Spleen (tissue), 7 donors: Measurements from ENCODE around the gene PDF.
A peak's percentile ranks its signal among the peaks of the same experiment; 100 is the strongest.

Source experiments
- POLR2A ChIP-seq, 3 donors: fragments of 450-650 bp; IDR thresholded peaks; one replicate each; pipeline ENCODE4 v1.5.1; 2017; ENCODE audit warnings: antibody characterized with exemption in 3 of 3, mild to moderate bottlenecking in 1 of 3
- POLR2AphosphoS5 ChIP-seq, 3 donors: sonication (generic); formaldehyde crosslinking; IDR thresholded peaks; one replicate each; pipeline ENCODE4 v1.5.1; 2017; ENCODE audit warnings: antibody characterized with exemption in 3 of 3
- TF ChIP-seq, protein P1 (sequence below), 11 experiments: fragments of 200-600 bp in 7 of 11; fragments of 450-650 bp in 4 of 11; sonication (generic) in 4 of 11; IDR thresholded peaks in 8 of 11; conservative IDR thresholded peaks in 3 of 11; 1 replicate in 7 of 11; 2 replicates in 4 of 11; pipeline versions ENCODE4 v1.4.0 to v1.8.0; 2016 to 2021; ENCODE audit warnings: antibody characterized with exemption in 11 of 11, inconsistent platforms in 4 of 11, mild to moderate bottlenecking in 1 of 11
- donor health status: DM: no; HTN: no; CAD: no; lungs with moderate emphysema.
- donor health status: DM: no; HTN: no; CAD: no.
- donor health status: DM: no; HTN: no; CAD: no.

DNA sequence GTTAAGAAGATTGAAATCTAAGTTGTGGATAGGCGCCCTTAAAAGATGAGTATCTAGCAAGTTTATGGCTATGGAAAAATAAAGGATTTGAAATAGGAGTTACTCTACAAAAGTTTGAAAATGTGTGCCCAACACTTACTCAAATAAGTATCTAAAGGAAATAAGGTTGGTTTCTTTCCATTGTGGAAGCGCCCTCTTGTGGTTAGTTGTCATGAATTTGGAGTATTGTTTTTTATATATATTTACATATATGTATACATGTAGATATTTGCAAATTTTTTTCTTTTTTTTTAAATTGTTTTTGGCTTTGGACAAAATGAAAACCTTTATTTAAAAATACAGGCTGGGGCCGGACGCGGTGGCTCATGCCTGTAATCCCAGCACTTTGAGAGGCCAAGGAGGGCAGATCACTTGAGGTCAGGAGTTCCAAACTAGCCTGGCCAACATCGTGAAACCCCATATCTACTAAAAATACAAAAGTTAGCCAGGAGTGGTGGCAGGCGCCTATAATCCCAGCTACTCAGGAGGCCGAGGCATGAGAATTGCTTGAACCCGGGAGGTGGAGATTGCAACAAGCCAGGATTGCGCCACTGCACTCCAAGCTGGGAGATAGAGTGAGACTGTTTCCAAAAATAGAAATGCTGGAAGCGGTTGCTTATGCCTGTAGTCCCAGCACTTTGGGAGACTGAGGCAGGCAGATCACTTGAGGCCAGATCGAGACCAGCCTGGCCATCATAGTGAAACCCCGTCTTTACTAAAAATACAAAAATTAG, 43.3 kb downstream of the PDF start:
- TF ChIP-seq POLR2A (IDR thresholded peaks at IDR 0.05) (no peak), POLR2AphosphoS5 (IDR thresholded peaks at IDR 0.05) (no peak)
- TF ChIP-seq, protein P1, sequence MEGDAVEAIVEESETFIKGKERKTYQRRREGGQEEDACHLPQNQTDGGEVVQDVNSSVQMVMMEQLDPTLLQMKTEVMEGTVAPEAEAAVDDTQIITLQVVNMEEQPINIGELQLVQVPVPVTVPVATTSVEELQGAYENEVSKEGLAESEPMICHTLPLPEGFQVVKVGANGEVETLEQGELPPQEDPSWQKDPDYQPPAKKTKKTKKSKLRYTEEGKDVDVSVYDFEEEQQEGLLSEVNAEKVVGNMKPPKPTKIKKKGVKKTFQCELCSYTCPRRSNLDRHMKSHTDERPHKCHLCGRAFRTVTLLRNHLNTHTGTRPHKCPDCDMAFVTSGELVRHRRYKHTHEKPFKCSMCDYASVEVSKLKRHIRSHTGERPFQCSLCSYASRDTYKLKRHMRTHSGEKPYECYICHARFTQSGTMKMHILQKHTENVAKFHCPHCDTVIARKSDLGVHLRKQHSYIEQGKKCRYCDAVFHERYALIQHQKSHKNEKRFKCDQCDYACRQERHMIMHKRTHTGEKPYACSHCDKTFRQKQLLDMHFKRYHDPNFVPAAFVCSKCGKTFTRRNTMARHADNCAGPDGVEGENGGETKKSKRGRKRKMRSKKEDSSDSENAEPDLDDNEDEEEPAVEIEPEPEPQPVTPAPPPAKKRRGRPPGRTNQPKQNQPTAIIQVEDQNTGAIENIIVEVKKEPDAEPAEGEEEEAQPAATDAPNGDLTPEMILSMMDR (IDR thresholded peaks at IDR 0.05 in 8 of 11, conservative IDR thresholded peaks at IDR 0.05 in 3 of 11), result peak; percentile 31 to 74 (median 57)
